Heart right ventricle (tissue), 16 donors: ENCODE measurements around the gene PLPPR5. TPM values are rescaled to one million over a fixed set of nuclear protein-coding genes. Genes with fewer than 3 reads are reported as not detected.

Experiments
- ATAC-seq, 8 donors: fragments of 200-7000 bp; cut with Tn5 transposase; one replicate each; pipeline ENCODE4 v1.9.1; 2020; ENCODE audit warnings: mild to moderate bottlenecking in 8 of 8, moderate library complexity in 8 of 8, moderate number of reproducible peaks in 1 of 8
- DNase-seq, 2 donors: peaks; one replicate each; pipeline ENCODE4 v3.0.0-alpha.2; 2020
- H3K27ac ChIP-seq, 10 donors: fragments of 200-600 bp; sonication (generic) in 2 of 10; one replicate each; pipeline versions ENCODE4 v1.5.0 to v1.8.0; 2020 to 2022; ENCODE audit warnings: mild to moderate bottlenecking in 3 of 10
- H3K27me3 ChIP-seq, 7 donors: fragments of 200-600 bp; one replicate each; pipeline ENCODE4 v1.8.0; 2021 to 2022; ENCODE audit warnings: mild to moderate bottlenecking in 2 of 7
- H3K36me3 ChIP-seq, 9 donors: fragments of 200-600 bp; sonication (generic) in 1 of 9; one replicate each; pipeline versions ENCODE4 v1.5.0 to v1.8.0; 2020 to 2022; ENCODE audit warnings: mild to moderate bottlenecking in 2 of 9
- H3K4me1 ChIP-seq, 9 donors: fragments of 200-600 bp; sonication (generic) in 1 of 9; one replicate each; pipeline versions ENCODE4 v1.5.0 to v1.8.0; 2020 to 2022; ENCODE audit warnings: mild to moderate bottlenecking in 4 of 9
- H3K4me3 ChIP-seq, 10 donors: fragments of 200-600 bp; sonication (generic) in 2 of 10; one replicate each; pipeline versions ENCODE4 v1.5.0 to v1.8.0; 2020 to 2022; ENCODE audit warnings: mild to moderate bottlenecking in 7 of 10, moderate library complexity in 2 of 10
- H3K9me3 ChIP-seq, 11 donors: fragments of 200-600 bp in 10 of 11; sonication (generic) in 2 of 11; one replicate each; pipeline versions ENCODE4 v1.5.0 to v1.8.0; 2013 to 2022; ENCODE audit warnings: mild to moderate bottlenecking in 2 of 11, control low read depth in 1 of 11, moderate library complexity in 1 of 11
- WGBS, 2 donors: extraction: QIAGEN DNeasy Blood & Tissue Kit; methylation state at CpG; one replicate each; pipeline ENCODE4 v1.1.7; 2013; ENCODE audit warnings: inconsistent platforms in 1 of 2; 5-methylcytosine and 5-hydroxymethylcytosine counted together
- intact Hi-C, 10 donors: fragments of 100-400 bp; cut with DNase I; formaldehyde crosslinking; loops; one replicate each; pipeline versions ENCODE4 v1.11.1 to v1.14.2; 2022
- polyA plus RNA-seq, 2 donors: library from polyadenylated mRNA; stranded (reverse); fragments of 200-250 nt; gene quantifications; one replicate each; pipeline ENCODE4 v1.2.3, GENCODE V29; 2013
- total RNA-seq, 10 donors: library from RNA; stranded (reverse); fragmentation: NEBNext Ultra II Directional in 3 of 10; extraction: Animal tissue kit (Norgen Biotek cat#: 25700) in 3 of 10; gene quantifications; one replicate each; pipeline versions ENCODE4 v1.2.1 to v1.2.4, GENCODE V29; 2021 to 2023
- TF ChIP-seq, protein P1 (sequence below), 9 donors: fragments of 200-600 bp; sonication (generic) in 2 of 9; IDR thresholded peaks; one replicate each; pipeline versions ENCODE4 v1.5.0 to v1.8.0; 2021 to 2022; ENCODE audit warnings: antibody characterized with exemption in 9 of 9, mild to moderate bottlenecking in 5 of 9, moderate library complexity in 1 of 9
- donor health status: Arrhythmogenic right ventricular cardiomyopathy.
- donor health status: ischemic (EF 13 %, LVEDD 7.1; RV severe dilation, severe dysfunction).
- donor health status: healthy with polysubstance abuse.
- donor health status: DM: no; HTN: yes; CAD: no.
- donor health status: DM: no; HTN: no; CAD: no.
- donor health status: ischemic (EF 25% LVEDD 6.9; RV normal size, moderate dysfunction).
- donor health status: ischemic (EF 25% LVEDD 5.7; RV mildly dilated, moderate dysfunction).
- donor health status: healthy.
- donor health status: DM: yes; HTN: yes; CAD: no.
- donor health status: Ischemic cardiomyopathy.
- donor health status: ischemic (EF 35%, LVEDD 5.7; RV mildly dilated, moderate dysfunction).
- donor health status: nonischemic (EF 11% LVEDD 7.7; RV severe dilation, severe dysfunction).
- donor health status: DM: yes; HTN: yes; CAD: no.
- donor health status: PGD.
- donor health status: ischemic (EF 29% LVEDD 5.4; RV normal size, mild dysfunction).
- donor health status: nonischemic (EF 23%, LVEDD 6.1; RV moderate dilation, normal function).

The PLPPR5 gene
- total and polyA plus RNA-seq, 12 donors, result 0.08 TPM; not detected in 11

- TF ChIP-seq, protein P1, sequence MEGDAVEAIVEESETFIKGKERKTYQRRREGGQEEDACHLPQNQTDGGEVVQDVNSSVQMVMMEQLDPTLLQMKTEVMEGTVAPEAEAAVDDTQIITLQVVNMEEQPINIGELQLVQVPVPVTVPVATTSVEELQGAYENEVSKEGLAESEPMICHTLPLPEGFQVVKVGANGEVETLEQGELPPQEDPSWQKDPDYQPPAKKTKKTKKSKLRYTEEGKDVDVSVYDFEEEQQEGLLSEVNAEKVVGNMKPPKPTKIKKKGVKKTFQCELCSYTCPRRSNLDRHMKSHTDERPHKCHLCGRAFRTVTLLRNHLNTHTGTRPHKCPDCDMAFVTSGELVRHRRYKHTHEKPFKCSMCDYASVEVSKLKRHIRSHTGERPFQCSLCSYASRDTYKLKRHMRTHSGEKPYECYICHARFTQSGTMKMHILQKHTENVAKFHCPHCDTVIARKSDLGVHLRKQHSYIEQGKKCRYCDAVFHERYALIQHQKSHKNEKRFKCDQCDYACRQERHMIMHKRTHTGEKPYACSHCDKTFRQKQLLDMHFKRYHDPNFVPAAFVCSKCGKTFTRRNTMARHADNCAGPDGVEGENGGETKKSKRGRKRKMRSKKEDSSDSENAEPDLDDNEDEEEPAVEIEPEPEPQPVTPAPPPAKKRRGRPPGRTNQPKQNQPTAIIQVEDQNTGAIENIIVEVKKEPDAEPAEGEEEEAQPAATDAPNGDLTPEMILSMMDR (IDR thresholded peaks at IDR 0.05), result no peak
- no peaks in the 10 kb centered on the region for H3K36me3 ChIP-seq
- H3K27ac ChIP-seq, result no peak overlapping the region
- peaks cover 0 to 11% (median 3%) of the 10 kb centered on the region in 7 donors for H3K27me3 ChIP-seq
- intact Hi-C loops, result no loop called here
- H3K4me1 ChIP-seq, result no peaks in the 10 kb centered on the region
- H3K9me3 ChIP-seq, result no peaks in the 10 kb centered on the region
- no peak overlapping the region for H3K4me3 ChIP-seq
- 31 to 43% methylated on average over 3 of the region's 3 CpGs for WGBS, 2 donors
- ATAC-seq (no peak), DNase-seq (no peak)
Measured at GRCh38 chr1:99018313-99018712, 13.7 kb upstream of the PLPPR5 start.

DNA sequence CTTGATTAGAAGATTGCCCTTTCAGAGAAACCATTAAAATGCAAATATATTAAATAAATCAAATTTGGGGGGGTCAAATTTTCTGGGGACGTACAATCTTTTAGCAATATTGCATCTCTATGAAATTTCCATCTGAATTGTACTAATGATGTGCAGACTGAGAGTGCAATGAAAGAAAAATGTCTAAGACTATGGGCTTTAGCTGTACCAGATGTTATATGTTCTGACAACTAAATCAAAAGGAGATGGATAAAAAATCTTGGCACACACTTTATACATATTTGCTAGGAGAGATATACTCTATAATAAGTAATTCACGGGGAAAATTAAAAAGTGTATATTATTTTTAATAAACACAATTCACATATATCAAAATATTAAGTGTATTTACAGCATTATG is 13.0 kb upstream of the PLPPR5 start:
- H3K27me3 ChIP-seq, result peaks cover 0 to 16% (median 3%) of the 10 kb centered on the region in 7 donors
- WGBS, 2 donors, result 60 to 66% methylated on average over 2 of the region's 2 CpGs
- H3K9me3 ChIP-seq, result no peaks in the 10 kb centered on the region
- intact Hi-C loops, result no loop called here
- TF ChIP-seq, protein P1 (IDR thresholded peaks at IDR 0.05), result no peak
- DNase-seq (no peak), ATAC-seq (no peak)
- H3K4me3 ChIP-seq, result no peak overlapping the region
- no peaks in the 10 kb centered on the region for H3K4me1 ChIP-seq
- no peaks in the 10 kb centered on the region for H3K36me3 ChIP-seq
- no peak overlapping the region for H3K27ac ChIP-seq

- 37 to 48% methylated on average over 2 of the region's 2 CpGs for WGBS, 2 donors
- Histone ChIP-seq H3K4me3 (no peak overlapping the region), H3K27me3 (peaks cover 0 to 68% (median 29%) of the 10 kb centered on the region in 7 donors), H3K36me3 (no peaks in the 10 kb centered on the region), H3K9me3 (no peaks in the 10 kb centered on the region), H3K27ac (no peak overlapping the region), H3K4me1 (no peaks in the 10 kb centered on the region)
- DNase-seq (no peak), ATAC-seq (no peak)
- TF ChIP-seq, protein P1 (IDR thresholded peaks at IDR 0.05), result no peak
- intact Hi-C loops, result no loop called here
Measured at GRCh38 chr1:99010679-99011078, 6.0 kb upstream of the PLPPR5 start.

DNA sequence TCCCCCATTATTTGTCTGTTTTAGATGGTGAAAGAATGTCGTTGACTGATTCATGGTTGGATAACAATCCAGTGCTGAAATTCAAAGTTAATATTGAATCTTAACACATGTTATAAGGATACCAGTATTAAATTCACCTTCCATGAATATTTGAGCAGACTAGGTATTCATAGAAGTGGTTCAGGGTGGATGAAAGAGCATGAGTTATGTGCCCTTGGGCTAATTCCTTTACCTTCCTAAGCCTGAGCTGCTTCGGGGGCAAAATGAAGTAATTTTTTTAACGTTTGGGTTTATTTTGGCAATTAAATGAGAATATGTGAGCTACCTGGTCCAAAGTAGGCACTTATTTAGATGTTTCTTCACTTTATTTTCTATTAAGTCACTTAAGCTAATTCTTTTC is 2.7 kb upstream of the PLPPR5 start:
- H3K9me3 ChIP-seq, result no peaks in the 10 kb centered on the region
- intact Hi-C loops, result no loop called here
- no peak for DNase-seq
- H3K4me3 ChIP-seq, result no peak overlapping the region
- no peaks in the 10 kb centered on the region for H3K36me3 ChIP-seq
- peaks cover 12 to 92% (median 62%) of the 10 kb centered on the region in 7 donors for H3K27me3 ChIP-seq
- H3K4me1 ChIP-seq, result peaks cover 0 to 13% (median 9%) of the 10 kb centered on the region in 9 donors
- TF ChIP-seq, protein P1 (IDR thresholded peaks at IDR 0.05), result no peak
- no peak overlapping the region for H3K27ac ChIP-seq
- ATAC-seq, result no peak
- WGBS, 2 donors, result 76 to 90% methylated on average over 3 of the region's 3 CpGs
